ENCODE data around the gene SLC25A19. TPM values are rescaled to one million over a fixed set of nuclear protein-coding genes. Genes with fewer than 3 reads are reported as not detected.
A peak's percentile ranks its signal among the peaks of the same experiment; 100 is the strongest.

Gene SLC25A19
- total and polyA plus RNA-seq, 2 experiments from 2014 or later = 12.2 to 13.2 TPM

GRCh38 chr17:75315541-75316243, 26.5 kb upstream of the SLC25A19 start:
- peaks cover 7% of the 10 kb centered on the region for H3K36me3 ChIP-seq
- H3K4me3 ChIP-seq = no peak overlapping the region
- TF ChIP-seq CTCF (IDR thresholded peaks at IDR 0.05; ENCODE audit: low read depth, low read length) = no peak
- no peaks in the 10 kb centered on the region for H3K27me3 ChIP-seq
- peak overlapping the region; percentile 28 for H3K27ac ChIP-seq
- no peaks in the 10 kb centered on the region for H3K4me1 ChIP-seq (ENCODE audit: low read depth)
- no peak for DNase-seq (ENCODE audit: low read depth in 1 of 2, low spot score in 1 of 2)
- no peaks in the 10 kb centered on the region for H3K9me3 ChIP-seq (ENCODE audit: low read depth)

- DNase-seq (ENCODE audit: low read depth in 1 of 2, low spot score in 1 of 2) = no peak
- Histone ChIP-seq H3K4me1 (ENCODE audit: low read depth) (no peaks in the 10 kb centered on the region), H3K27me3 (no peaks in the 10 kb centered on the region), H3K4me3 (no peak overlapping the region), H3K27ac (no peak overlapping the region), H3K36me3 (no peaks in the 10 kb centered on the region), H3K9me3 (ENCODE audit: low read depth) (no peaks in the 10 kb centered on the region)
- no peak for TF ChIP-seq CTCF (IDR thresholded peaks at IDR 0.05; ENCODE audit: low read depth, low read length)
Measured at GRCh38 chr17:75313941-75314551, 24.8 kb upstream of the SLC25A19 start.

- no peak overlapping the region for H3K27ac ChIP-seq
- no peaks in the 10 kb centered on the region for H3K4me1 ChIP-seq (ENCODE audit: low read depth)
- TF ChIP-seq CTCF (IDR thresholded peaks at IDR 0.05; ENCODE audit: low read depth, low read length) = no peak
- no peak for DNase-seq (ENCODE audit: low read depth in 1 of 2, low spot score in 1 of 2)
- no peaks in the 10 kb centered on the region for H3K9me3 ChIP-seq (ENCODE audit: low read depth)
- no peaks in the 10 kb centered on the region for H3K27me3 ChIP-seq
- no peak overlapping the region for H3K4me3 ChIP-seq
- H3K36me3 ChIP-seq = no peaks in the 10 kb centered on the region
Measured at GRCh38 chr17:75308732-75309629, 19.7 kb upstream of the SLC25A19 start.

DNA sequence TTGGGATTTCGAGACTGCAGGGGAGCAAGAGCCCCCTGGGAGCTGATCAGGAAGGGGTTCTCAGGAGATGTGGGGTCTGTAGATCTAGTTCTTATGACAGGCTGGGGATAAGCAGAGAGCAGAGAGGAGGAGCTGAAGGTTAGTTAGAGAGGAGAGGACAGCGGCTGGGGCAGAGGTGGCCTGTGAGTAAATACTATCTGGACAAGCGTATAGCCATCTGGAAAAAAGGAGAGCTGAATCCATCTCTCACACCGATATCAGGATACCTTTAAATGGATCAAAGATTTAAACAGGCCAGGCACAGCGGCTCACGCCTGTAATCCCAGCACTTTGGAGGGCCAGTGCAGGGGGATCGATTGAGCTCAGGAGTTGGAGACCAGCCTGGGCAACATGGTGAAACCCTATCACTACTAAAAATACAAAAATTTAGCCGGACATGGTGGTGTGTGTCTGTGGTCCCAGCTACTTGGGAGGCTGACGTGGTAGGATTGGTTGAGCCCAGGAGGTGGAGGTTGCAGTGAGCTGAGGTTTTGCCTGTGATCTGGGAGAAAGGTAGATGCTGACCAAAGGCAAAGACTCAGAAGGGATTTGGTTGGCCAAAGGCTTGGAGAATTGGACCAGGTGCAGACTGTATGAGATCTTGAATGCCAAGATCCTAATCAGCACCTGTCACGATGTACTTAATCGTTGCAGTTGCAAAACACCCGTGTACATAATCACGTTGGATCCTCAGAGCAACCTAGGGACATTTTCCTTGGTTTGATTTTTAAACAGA, 18.9 kb upstream of the SLC25A19 start:
- no peak for DNase-seq (ENCODE audit: low read depth in 1 of 2, low spot score in 1 of 2)
- Histone ChIP-seq H3K4me3 (no peak overlapping the region), H3K4me1 (ENCODE audit: low read depth) (no peaks in the 10 kb centered on the region), H3K27me3 (no peaks in the 10 kb centered on the region), H3K9me3 (ENCODE audit: low read depth) (no peaks in the 10 kb centered on the region), H3K27ac (no peak overlapping the region), H3K36me3 (no peaks in the 10 kb centered on the region)
- no peak for TF ChIP-seq CTCF (IDR thresholded peaks at IDR 0.05; ENCODE audit: low read depth, low read length)

All from cardiac muscle cell (in vitro differentiated cells and primary cell).